ENCODE data around the gene SCAMP3. TPM values are rescaled to one million over a fixed set of nuclear protein-coding genes. Genes with fewer than 3 reads are reported as not detected.
"Not testable (repeated sequence)": the region's sequence is repeated elsewhere in the genome, so short reads cannot be mapped to it uniquely, and the experiment has no call there.

The SCAMP3 gene
- total and polyA plus RNA-seq, 10 of the 15 experiments (the other 5 are each of a cell fraction or from before 2014, with no cell fraction given), result 17.2 to 133 (median 87.3) TPM

- TF ChIP-seq NR2C2 (IDR thresholded peaks at IDR 0.05; ENCODE audit: borderline replicate concordance, control insufficient read depth, insufficient read length, low read depth), result no peak
- TF ChIP-seq SREBF1 (IDR thresholded peaks at IDR 0.05; ENCODE audit: low read length), result no peak
- TF ChIP-seq SMARCA5 (IDR thresholded peaks at IDR 0.05), result no peak
- TF ChIP-seq SIN3A (IDR thresholded peaks at IDR 0.05; ENCODE audit: low read depth, low read length), result no peak
- TF ChIP-seq POLR2AphosphoS2 (IDR thresholded peaks at IDR 0.05; ENCODE audit: low read depth, low read length), result no peak
- TF ChIP-seq KLF5 (IDR thresholded peaks at IDR 0.05; ENCODE audit: partially characterized antibody), result no peak
Measured at GRCh38 chr1:155294520-155295182, 32.5 kb upstream of the SCAMP3 start (continued).

DNA sequence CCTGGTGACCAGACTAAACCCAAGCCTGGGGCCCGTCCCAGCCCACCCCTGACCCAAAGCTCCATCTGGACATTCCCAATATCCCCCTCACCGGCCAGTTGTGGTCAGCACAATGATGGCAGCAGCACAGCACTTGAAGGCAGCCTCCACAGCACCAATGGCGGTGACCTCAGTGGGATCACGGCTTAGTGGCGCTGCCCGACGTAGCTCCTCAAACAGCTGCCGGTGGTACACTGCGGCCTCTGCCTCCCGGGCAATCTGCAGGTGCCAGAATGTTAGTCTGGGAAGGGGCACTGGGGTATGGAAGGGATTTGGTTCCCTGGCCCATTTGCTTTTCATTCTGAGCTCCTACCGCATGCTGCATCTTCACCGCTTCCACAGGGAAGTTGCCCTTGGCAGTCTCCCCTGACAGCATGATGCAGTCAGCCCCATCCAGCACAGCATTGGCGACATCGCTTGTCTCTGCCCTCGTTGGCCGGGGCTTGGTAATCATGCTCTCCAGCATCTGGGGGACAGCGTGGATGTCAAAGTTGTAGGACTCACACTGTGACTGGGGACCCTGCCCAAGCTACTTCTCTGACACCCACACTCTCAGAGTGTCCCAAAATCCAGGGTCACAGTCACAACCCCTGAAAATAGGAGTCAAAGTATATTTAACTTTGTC lies 31.1 kb upstream of the SCAMP3 start:
- TF ChIP-seq BRCA1 (IDR thresholded peaks at IDR 0.05; ENCODE audit: low read depth, low read length) (no peak), CTCF (IDR thresholded peaks at IDR 0.05 in 2 of 3, conservative IDR thresholded peaks at IDR 0.05 in 1 of 3; ENCODE audit: control insufficient read depth in 2 of 3, extremely low read depth in 1 of 3, insufficient read depth in 1 of 3, low read depth in 3 of 3, low read length in 3 of 3) (no peak)
- DNase-seq (ENCODE audit: low read depth, low spot score) (no peak), FAIRE-seq (no peak), ATAC-seq (no peak)
- H2AFZ ChIP-seq (ENCODE audit: control insufficient read depth, low read depth, low read length), result no peak overlapping the region
- H4K20me1 ChIP-seq (ENCODE audit: control insufficient read depth, insufficient read depth), result no peaks in the 10 kb centered on the region
- H3K4me3 ChIP-seq, result no peak overlapping the region
- BruUV-seq (replicated peaks), result no TSS peak
- CTCF ChIA-PET, result interaction anchor here (1.7 kb wide), 1 partner anchor 15 kb away, joined by 6 read pairs; no protein-coding TSS in a partner anchor
- H3K27ac ChIP-seq (ENCODE audit: control insufficient read depth, insufficient read depth), result no peak overlapping the region
- RAD21 ChIA-PET (ENCODE audit: unreplicated experiment), result interaction anchor here (0.6 to 1.0 kb wide), 2 partner anchors 13 to 54 kb away, joined by 3 read pairs; no protein-coding TSS in a partner anchor
- intact Hi-C loops (cut with micrococcal nuclease; ENCODE audit: unreplicated experiment), result no loop called here
- POLR2A ChIA-PET, result no interaction called here
- no peak overlapping the region for H3K4me2 ChIP-seq (ENCODE audit: control insufficient read depth, insufficient read depth)
- H3K9ac ChIP-seq (ENCODE audit: control insufficient read depth, insufficient read depth, low read length), result no peak overlapping the region
- peaks cover 3% of the 10 kb centered on the region; the same call in 1 of the 2 replicates for H3K4me1 ChIP-seq (ENCODE audit: control insufficient read depth, insufficient read depth, low read length)
- no peaks in the 10 kb centered on the region for H3K79me2 ChIP-seq (ENCODE audit: control insufficient read depth, insufficient read depth, low read length)
- in situ Hi-C loops (cut with MboI), result no loop called here
- 65% methylated on average over 17 of the region's 17 CpGs for WGBS (ENCODE audit: insufficient coverage, insufficient replicate concordance, low lambda C conversion rate, missing lambda C conversion rate)
- H3K9me3 ChIP-seq (replicated peaks; ENCODE audit: control insufficient read depth, insufficient read depth, low read length), result no peaks in the 10 kb centered on the region
- H3K36me3 ChIP-seq (ENCODE audit: control insufficient read depth in 2 of 2, insufficient read depth in 2 of 2, low read length in 1 of 2), result no peaks in the 10 kb centered on the region
- no peaks in the 10 kb centered on the region; a peak in 1 of 4 replicates for H3K27me3 ChIP-seq (replicated peaks in 1 of 2; ENCODE audit: control insufficient read depth in 2 of 2, insufficient read depth in 2 of 2, low read length in 1 of 2)
- SMC1A ChIA-PET (ENCODE audit: uncharacterized antibody, unreplicated experiment), result no interaction called here

GRCh38 chr1:155291006-155291405 lies 28.8 kb upstream of the SCAMP3 start:
- H3K9ac ChIP-seq (ENCODE audit: control insufficient read depth, insufficient read depth, low read length); H3K9me3 ChIP-seq (replicated peaks; ENCODE audit: control insufficient read depth, insufficient read depth, low read length); intact Hi-C loops (cut with micrococcal nuclease; ENCODE audit: unreplicated experiment); ATAC-seq; in situ Hi-C loops (cut with MboI); H3K4me3 ChIP-seq; H3K4me2 ChIP-seq (ENCODE audit: control insufficient read depth, insufficient read depth); FAIRE-seq; H4K20me1 ChIP-seq (ENCODE audit: control insufficient read depth, insufficient read depth); H3K27ac ChIP-seq (ENCODE audit: control insufficient read depth, insufficient read depth); H3K4me1 ChIP-seq (ENCODE audit: control insufficient read depth, insufficient read depth, low read length); H2AFZ ChIP-seq (ENCODE audit: control insufficient read depth, low read depth, low read length); CTCF ChIA-PET; SMC1A ChIA-PET (ENCODE audit: uncharacterized antibody, unreplicated experiment); H3K36me3 ChIP-seq (ENCODE audit: control insufficient read depth in 2 of 2, insufficient read depth in 2 of 2, low read length in 1 of 2); H3K79me2 ChIP-seq (ENCODE audit: control insufficient read depth, insufficient read depth, low read length); H3K27me3 ChIP-seq (replicated peaks in 1 of 2; ENCODE audit: control insufficient read depth in 2 of 2, insufficient read depth in 2 of 2, low read length in 1 of 2); DNase-seq (ENCODE audit: low read depth, low spot score); BruUV-seq (replicated peaks): not testable (repeated sequence)
- ChIA-PET RAD21 (ENCODE audit: unreplicated experiment) (interaction anchor here (0.7 kb wide), 1 partner anchor 175 kb away, joined by 3 read pairs; no protein-coding TSS in a partner anchor), POLR2A (interaction anchor here (0.5 to 1.9 kb wide), 2 partner anchors 9 to 11 kb away, joined by 3 to 4 read pairs; no protein-coding TSS in a partner anchor)
- WGBS (ENCODE audit: insufficient coverage, insufficient replicate concordance, low lambda C conversion rate, missing lambda C conversion rate), result 64% methylated on average over 10 of the region's 10 CpGs

Measured in GM12878 (cell line).